ENCODE measurements around the gene HEY2.

- TF ChIP-seq POLR2A (IDR thresholded peaks at IDR 0.05): no peak
- TF ChIP-seq EP300 (IDR thresholded peaks at IDR 0.05): no peak
These were observed 16.5 kb downstream of the HEY2 start for GRCh38 chr6:125765944-125766343.
